Liver (tissue), 9 donors: ENCODE data around the gene FRMD1. TPM values are rescaled to one million over a fixed set of nuclear protein-coding genes. Genes with fewer than 3 reads are reported as not detected.

Experiments
- DNase-seq: peaks from one replicate; pipeline ENCODE4 v3.0.0-alpha.2; 2017; ENCODE audit warnings: low spot score
- H3K27ac ChIP-seq, 2 donors: one replicate each; pipeline ENCODE4 v1.7.0; 2013; ENCODE audit warnings: inconsistent platforms in 2 of 2, low read length in 2 of 2, control low read depth in 1 of 2, low read depth in 1 of 2, mild to moderate bottlenecking in 1 of 2
- H3K27me3 ChIP-seq, 4 donors: one replicate each; pipeline versions ENCODE4 v1.6.1 to v1.7.0; 2013; ENCODE audit warnings: low read length in 3 of 4, inconsistent platforms in 1 of 4, mild to moderate bottlenecking in 1 of 4, moderate library complexity in 1 of 4; ENCODE audit not compliant: control insufficient read depth in 4 of 4, insufficient read depth in 4 of 4
- H3K36me3 ChIP-seq, 4 donors: one replicate each; pipeline versions ENCODE4 v1.6.1 to v1.7.0; 2013; ENCODE audit warnings: low read length in 3 of 4, mild to moderate bottlenecking in 3 of 4, low read depth in 1 of 4, moderate library complexity in 1 of 4; ENCODE audit not compliant: control insufficient read depth in 4 of 4, insufficient read depth in 3 of 4
- H3K4me1 ChIP-seq, 4 donors: one replicate each; pipeline versions ENCODE4 v1.6.1 to v1.7.0; 2013; ENCODE audit warnings: low read length in 3 of 4, mild to moderate bottlenecking in 3 of 4, moderate library complexity in 1 of 4; ENCODE audit not compliant: control insufficient read depth in 4 of 4, insufficient read depth in 4 of 4
- H3K4me3 ChIP-seq, 3 donors: one replicate each; pipeline versions ENCODE4 v1.6.1 to v1.7.0; 2013; ENCODE audit warnings: low read length in 3 of 3, control low read depth in 1 of 3, low read depth in 1 of 3, mild to moderate bottlenecking in 1 of 3
- H3K9ac ChIP-seq, 2 donors: one replicate each; pipeline ENCODE4 v1.7.0; 2013; ENCODE audit warnings: low read length in 2 of 2, mild to moderate bottlenecking in 2 of 2, moderate library complexity in 2 of 2, control low read depth in 1 of 2, low read depth in 1 of 2
- H3K9me3 ChIP-seq, 4 donors: one replicate each; pipeline versions ENCODE4 v1.6.1 to v1.7.0; 2013; ENCODE audit warnings: low read length in 3 of 4; ENCODE audit not compliant: control insufficient read depth in 4 of 4
- ATF3 ChIP-seq: IDR thresholded peaks from 2 replicates; pipeline ENCODE4 v1.6.1; 2016; ENCODE audit warnings: antibody characterized with exemption
- CTCF ChIP-seq: fragments of 150-350 bp; IDR thresholded peaks from 2 replicates; pipeline ENCODE4 v1.5.1; 2017; ENCODE audit warnings: improper control_type of control experiment, low read depth, low read length; ENCODE audit not compliant: missing input control
- EGR1 ChIP-seq, 2 donors: IDR thresholded peaks; 2 replicates each; pipeline ENCODE4 v1.6.1; 2016 to 2018; ENCODE audit warnings: antibody characterized with exemption in 2 of 2, low read depth in 2 of 2
- FOXA1 ChIP-seq: IDR thresholded peaks from 2 replicates; pipeline ENCODE4 v1.6.1; 2016; ENCODE audit warnings: antibody characterized with exemption
- FOXA2 ChIP-seq: IDR thresholded peaks from 2 replicates; pipeline ENCODE4 v1.6.1; 2016; ENCODE audit warnings: antibody characterized with exemption
- GABPA ChIP-seq, 2 donors: IDR thresholded peaks in 1 of 2; conservative IDR thresholded peaks in 1 of 2; 2 replicates each; pipeline ENCODE4 v1.6.1; 2016; ENCODE audit warnings: antibody characterized with exemption in 2 of 2, mild to moderate bottlenecking in 1 of 2, moderate library complexity in 1 of 2
- HNF4A ChIP-seq, 2 donors: conservative IDR thresholded peaks; 2 replicates each; pipeline ENCODE4 v1.6.1; 2016; ENCODE audit warnings: antibody characterized with exemption in 2 of 2, mild to moderate bottlenecking in 2 of 2
- HNF4G ChIP-seq: IDR thresholded peaks from 2 replicates; pipeline ENCODE4 v1.6.1; 2016; ENCODE audit warnings: antibody characterized with exemption
- JUND ChIP-seq, 2 donors: IDR thresholded peaks; 2 replicates each; pipeline ENCODE4 v1.6.1; 2016; ENCODE audit warnings: antibody characterized with exemption in 2 of 2
- MAX ChIP-seq: IDR thresholded peaks from 2 replicates; pipeline ENCODE4 v1.6.1; 2016; ENCODE audit warnings: antibody characterized with exemption
- NR2F2 ChIP-seq: IDR thresholded peaks from 2 replicates; pipeline ENCODE4 v1.6.1; 2016; ENCODE audit warnings: antibody characterized with exemption
- RAD21 ChIP-seq, 2 donors: IDR thresholded peaks; 2 replicates each; pipeline ENCODE4 v1.6.1; 2016; ENCODE audit warnings: antibody characterized with exemption in 2 of 2, mild to moderate bottlenecking in 2 of 2
- REST ChIP-seq: IDR thresholded peaks from 2 replicates; pipeline ENCODE4 v1.6.1; 2016; ENCODE audit warnings: antibody characterized with exemption, mild to moderate bottlenecking
- RXRA ChIP-seq, 2 donors: IDR thresholded peaks; 2 replicates each; pipeline ENCODE4 v1.6.1; 2017 to 2018; ENCODE audit warnings: antibody characterized with exemption in 2 of 2, mild to moderate bottlenecking in 1 of 2
- SP1 ChIP-seq: IDR thresholded peaks from 2 replicates; pipeline ENCODE4 v1.6.1; 2018; ENCODE audit warnings: antibody characterized with exemption, mild to moderate bottlenecking
- TAF1 ChIP-seq: conservative IDR thresholded peaks from 2 replicates; pipeline ENCODE4 v1.6.1; 2016; ENCODE audit warnings: antibody characterized with exemption, mild to moderate bottlenecking
- YY1 ChIP-seq: IDR thresholded peaks from 2 replicates; pipeline ENCODE4 v1.6.1; 2016; ENCODE audit warnings: antibody characterized with exemption, mild to moderate bottlenecking
- ZBTB33 ChIP-seq: IDR thresholded peaks from 2 replicates; pipeline ENCODE4 v1.6.1; 2016; ENCODE audit warnings: antibody characterized with exemption
- WGBS: extraction: QIAGEN DNeasy Blood & Tissue Kit; methylation state at CpG from one replicate; pipeline ENCODE4 v1.1.7; 2013; 5-methylcytosine and 5-hydroxymethylcytosine counted together
- polyA plus RNA-seq, 2 donors: library from polyadenylated mRNA; stranded (reverse) in 1 of 2; unstranded in 1 of 2; fragments of 200-250 nt in 1 of 2; fragments of >200 nt in 1 of 2; fragmentation: Nextera tagmentation in 1 of 2; extraction: Ambion mirVana in 1 of 2; gene quantifications; one replicate each; pipeline versions ENCODE4 v1.2.1 to v1.2.3, GENCODE V29; 2013 to 2015
- total RNA-seq, 2 donors: library from RNA; depleted of rRNA; stranded (reverse); fragments of >200 nt; gene quantifications; one replicate each; pipeline ENCODE4 v1.2.3, GENCODE V29; 2014
- donor health status: healthy.
- donor health status: healthy.
- donor health status: healthy.
- donor health status: healthy.
- donor health status: healthy.

FRMD1 gene
- total and polyA plus RNA-seq, 4 donors = 0.04 to 0.17 (median 0.12) TPM

- Histone ChIP-seq H3K27me3 (no peaks in the 10 kb centered on the region), H3K4me3 (no peak overlapping the region), H3K27ac (no peak overlapping the region), H3K36me3 (no peaks in the 10 kb centered on the region), H3K4me1 (peaks cover 0 to 10% (median 3%) of the 10 kb centered on the region in 4 donors), H3K9me3 (no peaks in the 10 kb centered on the region), H3K9ac (no peak overlapping the region)
- TF ChIP-seq HNF4A (conservative IDR thresholded peaks at IDR 0.05) (no peak), FOXA2 (no peak), RXRA (IDR thresholded peaks at IDR 0.05) (no peak), YY1 (no peak), ZBTB33 (no peak), RAD21 (IDR thresholded peaks at IDR 0.05) (no peak), EGR1 (IDR thresholded peaks at IDR 0.05; ENCODE audit: low read depth in 2 of 2) (no peak)
- DNase-seq = no peak
- 83% methylated on average over 26 of the region's 26 CpGs for WGBS
Observed at GRCh38 chr6:168081858-168082546, 3.0 kb upstream of the FRMD1 start.

- H3K27ac ChIP-seq = no peak overlapping the region
- no peaks in the 10 kb centered on the region for H3K9me3 ChIP-seq
- WGBS = 92% methylated on average over 24 of the region's 24 CpGs
- no peaks in the 10 kb centered on the region for H3K36me3 ChIP-seq
- H3K27me3 ChIP-seq = no peaks in the 10 kb centered on the region
- no peak overlapping the region for H3K9ac ChIP-seq
- DNase-seq = no peak
- TF ChIP-seq ZBTB33 (no peak), JUND (IDR thresholded peaks at IDR 0.05) (no peak), NR2F2 (no peak), ATF3 (no peak), GABPA (IDR thresholded peaks at IDR 0.05 in 1 of 2, conservative IDR thresholded peaks at IDR 0.05 in 1 of 2) (no peak), HNF4A (conservative IDR thresholded peaks at IDR 0.05) (no peak), FOXA1 (no peak), EGR1 (IDR thresholded peaks at IDR 0.05; ENCODE audit: low read depth in 2 of 2) (no peak), SP1 (no peak), RXRA (IDR thresholded peaks at IDR 0.05) (no peak), FOXA2 (no peak), RAD21 (IDR thresholded peaks at IDR 0.05) (no peak), MAX (no peak), TAF1 (no peak), CTCF (no peak), REST (no peak), HNF4G (no peak), YY1 (no peak)
- no peak overlapping the region for H3K4me3 ChIP-seq
- peaks cover 0 to 10% (median 3%) of the 10 kb centered on the region in 4 donors for H3K4me1 ChIP-seq
Observed at GRCh38 chr6:168080393-168081077, 1.5 kb upstream of the FRMD1 start.
